Measurements from ENCODE around the gene TP73.

DNA sequence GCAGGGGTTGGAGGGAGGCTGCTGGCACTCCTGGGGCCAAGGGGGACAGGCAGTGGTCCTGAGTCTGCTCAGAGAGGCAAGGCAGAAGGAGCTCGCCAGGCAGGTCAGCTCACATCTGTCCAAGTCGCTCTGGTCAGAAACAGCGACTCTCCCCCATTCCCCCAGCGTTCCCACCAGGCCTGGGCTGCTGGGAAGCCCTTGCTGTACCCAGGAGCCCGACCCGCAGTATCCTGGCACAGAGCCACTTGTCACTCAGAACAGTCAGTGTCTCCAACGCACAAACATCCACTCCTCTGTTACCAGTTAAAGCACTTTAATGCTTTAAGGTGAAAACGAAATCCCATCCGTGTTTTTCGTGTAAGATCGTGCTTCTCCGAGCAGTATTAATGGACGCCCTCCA lies 83.4 kb downstream of the TP73 start:
- TF ChIP-seq, protein P1, sequence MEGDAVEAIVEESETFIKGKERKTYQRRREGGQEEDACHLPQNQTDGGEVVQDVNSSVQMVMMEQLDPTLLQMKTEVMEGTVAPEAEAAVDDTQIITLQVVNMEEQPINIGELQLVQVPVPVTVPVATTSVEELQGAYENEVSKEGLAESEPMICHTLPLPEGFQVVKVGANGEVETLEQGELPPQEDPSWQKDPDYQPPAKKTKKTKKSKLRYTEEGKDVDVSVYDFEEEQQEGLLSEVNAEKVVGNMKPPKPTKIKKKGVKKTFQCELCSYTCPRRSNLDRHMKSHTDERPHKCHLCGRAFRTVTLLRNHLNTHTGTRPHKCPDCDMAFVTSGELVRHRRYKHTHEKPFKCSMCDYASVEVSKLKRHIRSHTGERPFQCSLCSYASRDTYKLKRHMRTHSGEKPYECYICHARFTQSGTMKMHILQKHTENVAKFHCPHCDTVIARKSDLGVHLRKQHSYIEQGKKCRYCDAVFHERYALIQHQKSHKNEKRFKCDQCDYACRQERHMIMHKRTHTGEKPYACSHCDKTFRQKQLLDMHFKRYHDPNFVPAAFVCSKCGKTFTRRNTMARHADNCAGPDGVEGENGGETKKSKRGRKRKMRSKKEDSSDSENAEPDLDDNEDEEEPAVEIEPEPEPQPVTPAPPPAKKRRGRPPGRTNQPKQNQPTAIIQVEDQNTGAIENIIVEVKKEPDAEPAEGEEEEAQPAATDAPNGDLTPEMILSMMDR (IDR thresholded peaks at IDR 0.05 in 2 of 3, conservative IDR thresholded peaks at IDR 0.05 in 1 of 3; ENCODE audit: borderline replicate concordance in 1 of 3, insufficient read depth in 1 of 3, low read depth in 2 of 3, low read length in 2 of 3), result no peak
- TF ChIP-seq POLR2AphosphoS5 (IDR thresholded peaks at IDR 0.05; ENCODE audit: low read depth, low read length) (no peak), CEBPB (IDR thresholded peaks at IDR 0.05; ENCODE audit: low read depth) (no peak)
